EH (cell line): ENCODE data around the gene SUSD1.

ENCODE experiments used
- DNase-seq: peaks from one replicate; pipeline ENCODE4 v3.0.0-alpha.2; 2015; ENCODE audit warnings: low read depth

SUSD1 gene

GRCh38 chr9:112064871-112065270 lies 110.2 kb downstream of the SUSD1 start:
- DNase-seq = no peak

- no peak for DNase-seq
Measured at GRCh38 chr9:112063586-112063985, 111.5 kb downstream of the SUSD1 start.

- peak; percentile 67 for DNase-seq
Measured at GRCh38 chr9:112063151-112063550, 111.9 kb downstream of the SUSD1 start.

- peak; percentile 97 for DNase-seq
Measured at GRCh38 chr9:112061152-112061740, 113.9 kb downstream of the SUSD1 start.

- DNase-seq = no peak
Measured at GRCh38 chr9:112059966-112060320, 115.2 kb downstream of the SUSD1 start.

- DNase-seq = peak; percentile 89
Measured at GRCh38 chr9:112059145-112059965, 115.7 kb downstream of the SUSD1 start.

GRCh38 chr9:112056996-112057395 lies 118.1 kb downstream of the SUSD1 start:
- DNase-seq = no peak

GRCh38 chr9:112054916-112055315 lies 120.2 kb downstream of the SUSD1 start:
- DNase-seq = no peak

GRCh38 chr9:112051812-112052211 lies 123.3 kb downstream of the SUSD1 start:
- DNase-seq = peak; percentile 48

- peak; percentile 99 for DNase-seq
Measured at GRCh38 chr9:112050544-112051475, 124.3 kb downstream of the SUSD1 start.

GRCh38 chr9:112049811-112050516 lies 125.1 kb downstream of the SUSD1 start:
- peak; percentile 90 for DNase-seq

GRCh38 chr9:112048924-112049691 lies 126.0 kb downstream of the SUSD1 start:
- DNase-seq = peak; percentile 92

GRCh38 chr9:112047538-112048066 lies 127.5 kb downstream of the SUSD1 start:
- no peak for DNase-seq

- peak; percentile 81 for DNase-seq
Measured at GRCh38 chr9:112046181-112046580, 128.9 kb downstream of the SUSD1 start.

- DNase-seq = no peak
Measured at GRCh38 chr9:112044881-112045280, 130.2 kb downstream of the SUSD1 start.

- no peak for DNase-seq
Measured at GRCh38 chr9:112044186-112044585, 130.9 kb downstream of the SUSD1 start.

- peak; percentile 77 for DNase-seq
Measured at GRCh38 chr9:112043423-112043822, 131.7 kb downstream of the SUSD1 start.

- DNase-seq = no peak
Measured at GRCh38 chr9:112042769-112043168, 132.3 kb downstream of the SUSD1 start.

- no peak for DNase-seq
Measured at GRCh38 chr9:112042244-112042638, 132.9 kb downstream of the SUSD1 start.

GRCh38 chr9:112041536-112042243 lies 133.4 kb downstream of the SUSD1 start:
- peak; percentile 100 for DNase-seq
